NOMO-1 treated with dmso at 0.1 percent for 144 hours (cell line): Measurements from ENCODE around the gene SLC25A1.
"Not testable (repeated sequence)": the region's sequence is repeated elsewhere in the genome, so short reads cannot be mapped to it uniquely, and the experiment has no call there.

Experiments used
- DNase-seq: peaks from one replicate; lab custom pipeline; 2025; ENCODE audit not compliant: unreplicated experiment; lab: John Stamatoyannopoulos, UW

The SLC25A1 gene

DNA sequence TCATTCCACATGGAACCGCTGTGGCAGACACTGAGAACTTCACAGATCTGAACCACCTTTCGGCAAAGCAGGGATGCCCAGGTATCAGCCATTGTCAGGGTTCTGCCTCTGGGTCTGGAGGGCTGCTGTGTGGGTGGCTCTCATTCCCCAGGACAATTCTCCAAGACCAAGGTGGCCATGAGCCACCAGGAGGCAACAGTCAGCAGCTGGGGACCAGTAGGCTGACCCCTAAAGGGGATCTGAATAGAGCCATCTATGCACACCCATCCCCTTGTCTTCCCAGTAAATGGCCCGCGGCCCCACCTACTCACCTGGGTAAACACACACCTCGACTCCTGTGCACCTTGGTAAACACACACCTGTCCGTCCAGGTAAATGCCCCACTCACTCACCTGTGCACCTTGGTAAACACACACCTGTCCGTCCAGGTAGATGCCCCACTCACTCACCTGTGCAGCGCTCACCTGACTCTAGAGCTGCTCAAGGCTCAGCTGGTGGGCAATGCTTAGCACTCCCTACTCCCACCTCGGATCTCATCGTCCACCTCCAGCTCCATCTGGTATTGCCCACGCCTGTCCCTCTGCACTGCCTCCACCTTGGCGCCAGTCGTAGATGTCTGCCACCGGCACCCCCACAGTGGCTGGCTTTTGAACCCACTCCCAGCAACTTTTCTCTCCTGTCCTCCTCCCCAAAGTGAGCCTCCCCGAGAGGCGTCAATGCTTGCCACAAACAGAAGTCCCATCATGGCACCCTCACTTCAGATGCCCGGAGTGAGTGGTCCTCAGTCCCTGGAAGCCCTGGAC, 10.2 kb downstream of the SLC25A1 start:
- no peak for DNase-seq

DNA sequence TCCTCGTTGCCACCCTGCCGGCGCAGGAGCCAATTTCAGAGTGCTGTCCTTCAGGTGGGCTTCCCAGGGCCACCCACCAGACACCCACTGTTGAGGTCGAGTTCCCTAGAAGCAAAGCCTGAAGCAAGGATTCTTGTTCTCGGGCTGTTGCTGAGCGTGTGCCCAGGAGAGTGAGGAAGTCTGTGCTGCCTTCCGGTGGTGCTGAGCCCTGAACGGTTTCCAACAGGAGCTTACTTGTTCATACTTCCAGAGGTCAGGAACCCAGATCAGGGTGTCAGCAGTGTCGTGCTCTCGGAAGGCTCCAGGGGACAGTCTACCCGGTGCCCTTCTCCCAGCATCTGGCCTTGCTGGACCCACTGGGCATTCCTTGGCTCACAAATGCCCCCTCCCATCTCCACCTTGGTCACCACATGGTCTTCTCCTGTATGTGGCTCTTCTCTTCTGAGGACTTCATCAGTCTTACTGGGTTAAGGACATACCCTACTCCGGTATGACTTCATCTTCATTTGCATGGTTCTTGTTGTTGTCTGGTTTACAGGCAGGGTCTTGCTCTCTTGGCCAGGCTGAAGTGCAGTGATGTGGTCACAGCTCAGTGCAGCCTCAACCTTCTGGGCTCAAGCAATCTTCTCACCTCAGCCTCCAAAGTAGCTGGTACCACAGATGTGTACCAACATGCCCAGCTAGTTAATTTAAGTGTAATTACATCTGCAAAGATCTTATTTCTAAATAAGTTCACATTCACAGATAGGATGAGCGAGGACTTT, 11.2 kb downstream of the SLC25A1 start:
- no peak for DNase-seq

DNA sequence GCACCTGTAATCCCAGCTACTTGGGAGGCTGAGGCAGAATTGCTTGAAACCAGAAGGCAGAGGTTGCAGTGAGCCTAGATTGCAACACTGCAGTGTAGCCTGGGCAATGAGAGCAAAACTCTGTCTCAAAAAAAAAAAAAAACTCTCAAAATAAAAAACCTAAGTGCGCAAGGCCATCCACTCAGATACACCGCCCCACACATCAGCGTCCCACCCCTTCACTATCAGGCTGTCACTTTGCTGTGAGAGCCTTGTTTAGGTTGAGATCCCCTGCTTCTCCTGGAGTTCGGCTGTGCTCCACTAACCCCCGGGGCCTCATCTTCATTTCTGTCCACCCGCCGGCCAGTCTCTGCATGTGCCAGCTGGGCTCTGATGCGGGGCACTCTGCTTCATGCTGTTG, 12.1 kb downstream of the SLC25A1 start:
- no peak for DNase-seq

GRCh38 chr22:19164425-19164824, 14.1 kb downstream of the SLC25A1 start:
- no peak for DNase-seq

GRCh38 chr22:19158649-19159048, 19.9 kb downstream of the SLC25A1 start:
- DNase-seq: not testable (repeated sequence)

- not testable (repeated sequence) for DNase-seq
Observed at GRCh38 chr22:19156109-19156508, 22.4 kb downstream of the SLC25A1 start.

GRCh38 chr22:19152942-19153883, 25.3 kb downstream of the SLC25A1 start:
- no peak for DNase-seq

GRCh38 chr22:19151329-19152191, 27.0 kb downstream of the SLC25A1 start:
- DNase-seq: no peak

- no peak for DNase-seq
Observed at GRCh38 chr22:19150482-19151328, 27.8 kb downstream of the SLC25A1 start.

DNA sequence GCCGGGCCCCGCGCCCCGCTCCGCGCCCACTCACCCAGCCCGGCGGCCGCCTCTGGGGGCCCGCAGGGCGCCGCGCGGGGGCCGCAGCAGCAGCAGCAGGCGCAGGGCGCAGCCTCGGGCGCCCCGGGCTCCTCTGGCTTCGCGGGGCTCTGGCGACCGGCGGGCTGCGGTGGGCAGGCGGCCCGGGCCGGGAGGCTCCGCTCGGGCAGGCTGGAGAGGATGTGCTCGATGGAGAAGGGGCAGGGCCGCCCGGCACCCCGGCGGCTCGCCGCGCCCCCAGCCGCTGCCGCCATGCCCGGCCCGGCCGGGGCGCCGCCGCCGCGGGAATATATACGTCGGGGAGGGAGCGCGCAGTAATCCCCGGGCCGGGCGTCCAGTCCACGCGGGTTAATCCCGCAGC, 28.5 kb downstream of the SLC25A1 start, which contains the start of gene GSC2:
TSS of gene GSC2 (minus strand) at position 302 of the 400 bp plus-strand sequence. CDS start at position 293, 9 bp downstream.
- DNase-seq: no peak

- no peak for DNase-seq
Observed at GRCh38 chr22:19149047-19149883, 29.3 kb downstream of the SLC25A1 start.

DNA sequence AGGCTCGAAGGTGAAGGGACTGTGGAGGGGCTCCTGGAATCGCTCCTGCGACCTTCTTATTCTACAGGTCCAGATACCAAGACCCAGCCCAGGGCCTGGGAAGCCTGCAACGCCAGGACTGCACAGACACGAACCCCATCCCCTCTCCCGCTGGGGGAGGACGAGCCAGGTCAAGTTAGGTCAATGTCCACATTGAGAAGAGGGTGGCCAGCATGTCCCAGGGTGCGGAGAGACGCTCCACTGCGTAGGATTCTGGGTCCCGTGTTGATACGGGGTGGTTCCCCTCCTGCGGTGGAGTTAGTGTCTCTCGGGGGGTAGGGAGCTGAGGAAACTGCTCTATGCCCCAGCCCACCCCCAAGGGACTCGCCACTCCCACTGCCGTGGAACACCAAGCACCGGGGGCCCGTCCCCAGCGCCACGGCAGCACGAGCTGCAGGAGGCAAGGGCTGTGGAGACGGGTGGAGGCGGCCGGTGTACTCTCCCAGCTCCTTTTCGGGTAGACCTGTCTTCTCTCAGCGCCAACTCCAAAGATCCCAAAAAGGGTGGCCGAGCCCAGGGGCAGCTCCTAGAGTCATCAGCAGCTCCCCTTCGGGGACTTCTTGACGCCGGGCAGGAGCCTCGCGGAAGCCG, 30.0 kb downstream of the SLC25A1 start:
- no peak for DNase-seq

DNA sequence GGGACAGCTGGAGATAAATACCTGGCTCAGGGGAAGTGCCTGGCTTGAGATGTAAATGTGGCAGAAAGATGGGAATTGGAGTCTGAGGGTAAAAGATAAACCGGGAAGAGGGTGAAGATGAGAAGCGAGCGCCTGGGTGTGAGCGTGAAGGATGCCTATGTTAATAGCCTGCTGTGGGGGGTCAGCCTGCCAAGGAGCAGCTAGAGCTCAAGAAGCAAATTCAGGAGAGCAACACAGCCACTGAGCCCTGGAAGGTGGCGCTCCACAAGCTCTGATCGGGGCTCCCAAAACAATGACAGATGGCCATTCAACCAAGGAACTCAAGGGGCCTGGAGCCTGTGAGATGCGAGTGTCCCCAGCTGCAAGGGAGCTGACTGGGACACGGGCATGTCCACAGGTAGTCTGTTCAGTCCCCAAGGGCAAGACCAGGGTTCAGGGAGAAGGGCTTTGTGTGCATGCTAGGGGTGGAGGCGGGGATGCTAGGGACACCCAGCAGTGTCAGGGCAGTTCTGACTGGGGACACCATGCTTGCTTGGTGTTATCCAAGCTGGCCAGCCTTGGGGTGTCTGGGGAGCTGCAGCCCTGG, 31.2 kb downstream of the SLC25A1 start:
- DNase-seq: no peak

DNA sequence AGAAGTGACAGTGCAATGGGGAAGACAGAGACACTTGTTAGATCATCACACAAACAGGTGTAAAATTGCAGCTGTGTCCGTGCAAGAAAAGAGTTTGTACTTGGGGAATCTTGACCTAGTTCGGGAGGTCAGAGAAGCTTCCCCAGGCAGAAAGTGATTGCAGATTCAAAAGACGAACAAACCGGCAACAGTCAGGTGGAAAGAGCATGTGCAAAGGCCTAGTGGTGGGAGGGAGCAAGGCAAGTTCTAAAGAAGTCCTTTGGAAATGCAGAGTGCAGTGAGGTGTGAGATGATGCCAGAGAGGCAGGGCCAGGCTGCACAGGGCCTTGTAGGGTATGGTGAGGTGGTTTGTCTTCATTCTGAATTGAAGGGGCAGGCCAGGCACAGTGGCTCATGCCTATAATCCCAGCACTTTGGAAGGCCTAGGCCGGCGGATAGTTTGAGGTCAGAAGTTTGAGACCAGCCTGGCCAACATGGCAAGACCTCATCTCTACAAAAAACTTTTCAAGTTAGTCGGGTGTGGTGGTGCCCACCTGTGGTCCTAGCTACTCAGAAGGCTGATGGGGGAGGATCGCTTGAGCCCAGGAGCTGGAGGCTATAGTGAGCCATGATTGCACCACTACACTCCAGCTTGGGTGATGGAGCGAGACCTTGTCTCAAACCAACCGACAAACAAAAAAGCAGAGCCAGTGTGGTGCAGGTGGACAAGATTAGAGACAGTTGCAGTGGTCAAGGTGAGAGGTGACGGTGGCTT, 32.1 kb downstream of the SLC25A1 start:
- DNase-seq: no peak

GRCh38 chr22:19143967-19144400, 34.6 kb downstream of the SLC25A1 start:
- no peak for DNase-seq

DNA sequence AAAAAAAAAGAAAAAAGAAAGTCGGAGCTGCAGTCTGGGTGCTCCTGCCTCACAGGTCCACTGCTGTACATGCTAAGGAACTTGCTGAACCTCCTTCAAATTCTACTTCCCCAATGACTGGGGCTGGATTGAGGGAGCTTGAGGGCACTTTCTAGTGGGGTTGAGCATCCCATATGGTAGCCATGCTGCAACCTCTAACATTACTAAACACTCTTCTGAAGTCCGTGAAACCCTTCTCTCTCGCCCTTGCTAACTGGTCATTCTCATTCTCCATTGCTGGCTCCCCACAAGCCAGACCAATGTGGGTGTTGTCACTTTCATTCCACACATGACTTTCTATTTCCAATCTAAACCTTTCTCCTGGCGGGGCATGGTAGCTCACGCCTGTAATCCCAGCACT, 35.3 kb downstream of the SLC25A1 start:
- DNase-seq: no peak

GRCh38 chr22:19142394-19142793, 36.1 kb downstream of the SLC25A1 start:
- no peak for DNase-seq
